OCI-LY7 (cell line): ENCODE measurements around the gene PCYOX1L.

ENCODE experiments used
- CTCF ChIP-seq: fragments of 200-600 bp; sonication (generic); conservative IDR thresholded peaks from 2 replicates; pipeline ENCODE4 v1.5.1; 2014; ENCODE audit warnings: mild to moderate bottlenecking, antibody characterized with exemption, low read length, moderate library complexity, mixed read lengths
- EZH2phosphoT487 ChIP-seq: fragments of 200-600 bp; sonication (generic); IDR thresholded peaks from 2 replicates; pipeline ENCODE4 v1.6.1; 2018; ENCODE audit warnings: low read depth, borderline replicate concordance, mild to moderate bottlenecking, mixed run types, antibody characterized with exemption, low read length, moderate library complexity, mixed read lengths

- TF ChIP-seq CTCF (no peak), EZH2phosphoT487 (no peak)
Measured at GRCh38 chr5:149406203-149406978, 48.5 kb downstream of the PCYOX1L start.
